Occipital lobe (tissue), 2 donors: ENCODE measurements around the gene KBTBD13. TPM values are rescaled to one million over a fixed set of nuclear protein-coding genes. Genes with fewer than 3 reads are reported as not detected.
"Not testable (repeated sequence)": the region's sequence is repeated elsewhere in the genome, so short reads cannot be mapped to it uniquely, and the experiment has no call there.

ENCODE experiments used
- DNase-seq: peaks from one replicate; lab custom pipeline; 2025; lab: John Stamatoyannopoulos, UW
- total RNA-seq: library from RNA; depleted of rRNA; stranded (reverse); fragments of >200 nt; gene quantifications from one replicate; pipeline ENCODE4 v1.2.3, GENCODE V29; 2014

The KBTBD13 gene
- total RNA-seq, 1 donor from 2014 or later = not detected

- DNase-seq = no peak
Observed at GRCh38 chr15:65069179-65069578, 7.4 kb upstream of the KBTBD13 start.

GRCh38 chr15:65069779-65070546 lies 6.6 kb upstream of the KBTBD13 start:
- no peak for DNase-seq

GRCh38 chr15:65071381-65071811 lies 5.2 kb upstream of the KBTBD13 start:
- no peak for DNase-seq

GRCh38 chr15:65072027-65072426 lies 4.5 kb upstream of the KBTBD13 start:
- no peak for DNase-seq

- no peak for DNase-seq
Observed at GRCh38 chr15:65072617-65073016, 3.9 kb upstream of the KBTBD13 start.

GRCh38 chr15:65074946-65075345 lies 1.6 kb upstream of the KBTBD13 start:
- not testable (repeated sequence) for DNase-seq

- DNase-seq = not testable (repeated sequence)
Observed at GRCh38 chr15:65075607-65076395, 745 bp upstream of the KBTBD13 start.

- no peak for DNase-seq
Observed at GRCh38 chr15:65077291-65077980, 890 bp downstream of the KBTBD13 start.

- no peak for DNase-seq
Observed at GRCh38 chr15:65077981-65078352, 1.4 kb downstream of the KBTBD13 start.

GRCh38 chr15:65079580-65079979 lies 3.0 kb downstream of the KBTBD13 start:
- no peak for DNase-seq

- no peak for DNase-seq
Observed at GRCh38 chr15:65081270-65081669, 4.7 kb downstream of the KBTBD13 start.

- no peak for DNase-seq
Observed at GRCh38 chr15:65081758-65082157, 5.2 kb downstream of the KBTBD13 start.

- DNase-seq = no peak
Observed at GRCh38 chr15:65082303-65082953, 5.9 kb downstream of the KBTBD13 start.

- no peak for DNase-seq
Observed at GRCh38 chr15:65083262-65083701, 6.7 kb downstream of the KBTBD13 start.

GRCh38 chr15:65084500-65085206 lies 8.1 kb downstream of the KBTBD13 start:
- no peak for DNase-seq

- no peak for DNase-seq
Observed at GRCh38 chr15:65085207-65085753, 8.7 kb downstream of the KBTBD13 start.

- no peak for DNase-seq
Observed at GRCh38 chr15:65085990-65086679, 9.6 kb downstream of the KBTBD13 start.

GRCh38 chr15:65086680-65087111 lies 10.2 kb downstream of the KBTBD13 start:
- no peak for DNase-seq

GRCh38 chr15:65087411-65087810 lies 10.9 kb downstream of the KBTBD13 start:
- no peak for DNase-seq
